ENCODE measurements around the gene ANKRD10. TPM values are rescaled to one million over a fixed set of nuclear protein-coding genes. Genes with fewer than 3 reads are reported as not detected.

ANKRD10 gene
- total RNA-seq, 1 experiment from 2014 or later: 219 TPM

GRCh38 chr13:110880627-110881026 lies 34.2 kb downstream of the ANKRD10 start (continued):
- no peak for TF ChIP-seq ZBTB43 (CRISPR knock-in tag; IDR thresholded peaks at IDR 0.05)

- DNase-seq (ENCODE audit: low spot score) (no peak), ATAC-seq (no peak)
- H3K27ac Mint-ChIP-seq: no peak overlapping the region
- no peaks in the 10 kb centered on the region for H3K27me3 Mint-ChIP-seq (ENCODE audit: low read depth)
- no peak overlapping the region for H3K4me3 Mint-ChIP-seq
- CTCF ChIA-PET: no interaction called here
- TF ChIP-seq NFYB (CRISPR knock-in tag; conservative IDR thresholded peaks at IDR 0.05; ENCODE audit: low read depth): no peak
- TF ChIP-seq GRHL2 (CRISPR knock-in tag; IDR thresholded peaks at IDR 0.05; ENCODE audit: insufficient replicate concordance, severe bottlenecking): no peak
- no peak for TF ChIP-seq EMX1 (CRISPR knock-in tag; IDR thresholded peaks at IDR 0.05)
- POLR2A ChIA-PET: no interaction called here
- no peaks in the 10 kb centered on the region; the same call in 1 of the 2 replicates for H3K36me3 Mint-ChIP-seq
- H3K4me1 Mint-ChIP-seq: peaks cover 5% of the 10 kb centered on the region
- no peaks in the 10 kb centered on the region for H3K9me3 Mint-ChIP-seq
Measured at GRCh38 chr13:110879482-110879881, 35.4 kb downstream of the ANKRD10 start.

- Mint-ChIP-seq H3K9me3 (no peaks in the 10 kb centered on the region), H3K27me3 (ENCODE audit: low read depth) (no peaks in the 10 kb centered on the region), H3K4me1 (peaks cover 4% of the 10 kb centered on the region), H3K27ac (no peak overlapping the region), H3K36me3 (no peaks in the 10 kb centered on the region; the same call in 1 of the 2 replicates), H3K4me3 (no peak overlapping the region)
- CTCF ChIA-PET: no interaction called here
- TF ChIP-seq FOXP4 (CRISPR knock-in tag; IDR thresholded peaks at IDR 0.05): no peak
- TF ChIP-seq, protein P1, sequence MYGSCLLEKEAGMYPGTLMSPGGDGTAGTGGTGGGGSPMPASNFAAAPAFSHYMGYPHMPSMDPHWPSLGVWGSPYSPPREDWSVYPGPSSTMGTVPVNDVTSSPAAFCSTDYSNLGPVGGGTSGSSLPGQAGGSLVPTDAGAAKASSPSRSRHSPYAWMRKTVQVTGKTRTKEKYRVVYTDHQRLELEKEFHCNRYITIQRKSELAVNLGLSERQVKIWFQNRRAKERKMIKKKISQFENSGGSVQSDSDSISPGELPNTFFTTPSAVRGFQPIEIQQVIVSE (CRISPR knock-in tag; IDR thresholded peaks at IDR 0.05; ENCODE audit: borderline replicate concordance): no peak
- TF ChIP-seq NFATC4 (CRISPR knock-in tag; IDR thresholded peaks at IDR 0.05): no peak
- TF ChIP-seq HMGA2 (CRISPR knock-in tag; IDR thresholded peaks at IDR 0.05): no peak
- ATAC-seq: no peak
- DNase-seq (ENCODE audit: low spot score): no peak
- POLR2A ChIA-PET: no interaction called here
Measured at GRCh38 chr13:110877737-110878258, 37.1 kb downstream of the ANKRD10 start.

GRCh38 chr13:110876609-110877008 lies 38.3 kb downstream of the ANKRD10 start:
- peak; percentile 71 for ATAC-seq
- Mint-ChIP-seq H3K36me3 (no peaks in the 10 kb centered on the region; the same call in 1 of the 2 replicates), H3K4me3 (no peak overlapping the region), H3K27ac (no peak overlapping the region), H3K27me3 (ENCODE audit: low read depth) (no peaks in the 10 kb centered on the region), H3K4me1 (peaks cover 4% of the 10 kb centered on the region), H3K9me3 (no peaks in the 10 kb centered on the region)
- DNase-seq (ENCODE audit: low spot score): no peak
- POLR2A ChIA-PET: no interaction called here
- TF ChIP-seq NFYB (CRISPR knock-in tag; conservative IDR thresholded peaks at IDR 0.05; ENCODE audit: low read depth): peak; percentile 61; the same call in 1 of the 2 replicates
- no peak for TF ChIP-seq GRHL2 (CRISPR knock-in tag; IDR thresholded peaks at IDR 0.05; ENCODE audit: insufficient replicate concordance, severe bottlenecking)
- CTCF ChIA-PET: interaction anchor here (0.7 to 2.8 kb wide), 5 partner anchors 9 to 421 kb away, joined by 3 to 8 read pairs (median 6); partner anchors contain the start of gene ANKRD10

DNA sequence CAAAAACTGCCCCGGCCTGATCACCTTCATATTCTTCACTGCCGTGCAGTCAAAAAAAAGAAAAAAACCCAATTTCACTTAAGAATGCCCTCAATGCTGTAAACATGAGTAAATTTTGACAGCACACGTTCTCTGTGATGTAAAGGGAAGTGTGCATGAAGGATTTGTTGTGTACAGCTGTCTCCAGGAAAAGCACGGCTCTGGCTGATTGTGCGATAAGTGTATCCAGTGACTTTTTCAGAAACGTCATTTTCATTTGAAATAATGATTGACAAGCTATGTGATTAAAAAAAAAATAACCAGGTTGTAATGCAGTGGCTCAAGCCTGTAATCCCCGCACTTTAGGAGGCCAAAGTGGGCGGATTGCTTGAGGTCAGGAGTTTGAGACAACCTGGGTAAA lies 39.6 kb downstream of the ANKRD10 start:
- H3K4me3 Mint-ChIP-seq: peak overlapping the region; percentile 62
- ChIA-PET POLR2A (no interaction called here), CTCF (interaction anchor here (1.2 to 2.8 kb wide), 4 partner anchors 11 to 554 kb away, joined by 3 to 8 read pairs (median 7); partner anchors contain the start of gene ANKRD10)
- no peaks in the 10 kb centered on the region for H3K27me3 Mint-ChIP-seq (ENCODE audit: low read depth)
- H3K36me3 Mint-ChIP-seq: no peaks in the 10 kb centered on the region; the same call in 1 of the 2 replicates
- H3K4me1 Mint-ChIP-seq: peaks cover 14% of the 10 kb centered on the region
- no peak for ATAC-seq
- no peak overlapping the region for H3K27ac Mint-ChIP-seq
- no peak for DNase-seq (ENCODE audit: low spot score)
- no peaks in the 10 kb centered on the region for H3K9me3 Mint-ChIP-seq
- TF ChIP-seq MXD4 (CRISPR knock-in tag; IDR thresholded peaks at IDR 0.05; ENCODE audit: borderline replicate concordance): no peak
- TF ChIP-seq NFATC4 (CRISPR knock-in tag; IDR thresholded peaks at IDR 0.05): no peak
- TF ChIP-seq IRF2 (CRISPR knock-in tag; IDR thresholded peaks at IDR 0.05; ENCODE audit: borderline replicate concordance, low read depth): no peak
- no peak for TF ChIP-seq EMX1 (CRISPR knock-in tag; IDR thresholded peaks at IDR 0.05)
